ENCODE data around the gene ITPKB. TPM values are rescaled to one million over a fixed set of nuclear protein-coding genes. Genes with fewer than 3 reads are reported as not detected.
A peak's percentile ranks its signal among the peaks of the same experiment; 100 is the strongest.

The ITPKB gene
- total and polyA plus RNA-seq, 11 donors: 6.2 to 33.7 (median 17.8) TPM

DNA sequence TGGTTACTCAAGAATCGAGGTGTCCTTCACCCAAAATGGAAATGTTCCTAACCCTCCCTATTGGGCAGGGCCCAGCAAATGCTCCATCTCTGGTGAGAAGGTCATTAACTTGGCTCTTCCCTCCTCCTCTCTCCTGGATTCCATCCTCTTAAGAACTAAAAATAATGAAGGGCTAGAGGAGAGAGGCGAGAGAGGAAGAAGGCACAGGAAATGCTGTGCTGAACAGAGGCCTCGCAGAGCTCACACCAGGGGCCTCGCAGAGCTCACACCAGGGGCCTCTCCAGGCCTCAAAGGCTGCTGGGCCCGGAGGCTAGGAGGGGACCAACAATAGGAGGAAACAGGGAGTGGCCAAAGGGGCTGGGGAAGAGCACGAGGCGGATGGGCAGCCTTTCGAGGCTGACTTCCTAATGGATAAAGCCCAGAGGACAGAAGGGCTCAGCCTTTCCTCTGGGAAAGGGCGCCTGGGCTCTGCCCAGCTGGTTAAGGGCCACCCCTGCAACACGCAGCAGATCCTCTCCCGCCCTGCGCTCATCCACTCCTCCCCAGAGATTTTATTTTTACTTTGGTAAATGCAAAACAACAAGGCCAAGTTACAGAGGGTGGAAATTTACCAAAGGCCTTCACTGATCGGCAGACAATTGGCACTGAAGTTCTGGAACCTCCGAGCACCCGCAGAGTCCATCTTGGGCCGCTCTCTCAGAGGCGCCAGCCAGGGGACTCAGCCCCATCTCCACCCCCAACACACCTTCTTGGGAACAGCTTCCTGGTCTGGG is 78.5 kb downstream of the ITPKB start:
- Histone ChIP-seq H3K4me3 (no peak overlapping the region), H3K36me3 (no peaks in the 10 kb centered on the region), H3K4me1 (peaks cover 0 to 100% (median 93%) of the 10 kb centered on the region in 12 donors), H3K27ac (peak overlapping the region in 10 of 12 donors; percentile 61 to 95 (median 89)), H3K27me3 (no peaks in the 10 kb centered on the region), H3K9me3 (no peaks in the 10 kb centered on the region)
- intact Hi-C loops (cut with DNase I): loop anchor here in 4 of 10 donors (5.0 kb wide), 1 partner anchor 77 kb away; the partner anchor contains the start of gene ITPKB (in 4 of the 4)
- TF ChIP-seq, protein P1, sequence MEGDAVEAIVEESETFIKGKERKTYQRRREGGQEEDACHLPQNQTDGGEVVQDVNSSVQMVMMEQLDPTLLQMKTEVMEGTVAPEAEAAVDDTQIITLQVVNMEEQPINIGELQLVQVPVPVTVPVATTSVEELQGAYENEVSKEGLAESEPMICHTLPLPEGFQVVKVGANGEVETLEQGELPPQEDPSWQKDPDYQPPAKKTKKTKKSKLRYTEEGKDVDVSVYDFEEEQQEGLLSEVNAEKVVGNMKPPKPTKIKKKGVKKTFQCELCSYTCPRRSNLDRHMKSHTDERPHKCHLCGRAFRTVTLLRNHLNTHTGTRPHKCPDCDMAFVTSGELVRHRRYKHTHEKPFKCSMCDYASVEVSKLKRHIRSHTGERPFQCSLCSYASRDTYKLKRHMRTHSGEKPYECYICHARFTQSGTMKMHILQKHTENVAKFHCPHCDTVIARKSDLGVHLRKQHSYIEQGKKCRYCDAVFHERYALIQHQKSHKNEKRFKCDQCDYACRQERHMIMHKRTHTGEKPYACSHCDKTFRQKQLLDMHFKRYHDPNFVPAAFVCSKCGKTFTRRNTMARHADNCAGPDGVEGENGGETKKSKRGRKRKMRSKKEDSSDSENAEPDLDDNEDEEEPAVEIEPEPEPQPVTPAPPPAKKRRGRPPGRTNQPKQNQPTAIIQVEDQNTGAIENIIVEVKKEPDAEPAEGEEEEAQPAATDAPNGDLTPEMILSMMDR (IDR thresholded peaks at IDR 0.05): peak in 1 of 12 donors; percentile 7
- peak in 1 of 2 donors; percentile 16 for TF ChIP-seq POLR2A (IDR thresholded peaks at IDR 0.05)
- ATAC-seq (peak; percentile 49 to 78 (median 61)), DNase-seq (peak; percentile 74 to 78 (median 77))
- WGBS, 4 donors: 27 to 45% (median 39%) methylated on average over 17 of the region's 17 CpGs

DNA sequence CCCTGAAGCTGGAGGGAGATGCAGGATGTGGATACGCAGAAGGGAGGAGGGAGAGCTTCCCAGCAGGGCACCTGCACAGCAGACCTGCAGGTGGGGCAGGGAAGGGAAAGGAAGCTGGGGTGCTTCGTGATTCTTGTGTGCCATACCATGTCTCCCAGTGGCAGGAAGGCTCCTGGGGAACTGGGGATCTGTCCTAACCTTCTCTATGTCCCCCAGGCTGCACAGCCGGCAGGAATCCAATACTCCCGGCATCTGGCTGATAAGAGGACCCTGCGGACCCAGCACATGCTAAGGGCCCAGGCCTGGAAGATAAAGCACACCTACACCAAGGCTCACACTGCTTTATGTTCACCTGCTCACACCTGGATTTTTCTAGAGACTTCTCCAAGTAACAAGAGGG is 79.4 kb downstream of the ITPKB start:
- 46 to 73% (median 54%) methylated on average over 4 to 5 of the region's 5 CpGs for WGBS, 4 donors
- Histone ChIP-seq H3K27ac (peak overlapping the region in 10 of 12 donors; percentile 61 to 95 (median 89)), H3K9me3 (no peaks in the 10 kb centered on the region), H3K27me3 (no peaks in the 10 kb centered on the region), H3K4me1 (peaks cover 0 to 100% (median 93%) of the 10 kb centered on the region in 12 donors), H3K4me3 (no peak overlapping the region), H3K36me3 (no peaks in the 10 kb centered on the region)
- intact Hi-C loops (cut with DNase I): loop anchor here in 6 of 10 donors (5.0 kb wide), 2 partner anchors 73 to 78 kb away; partner anchors contain the start of gene ITPKB (in 5 of the 6)
- no peak for ATAC-seq
- DNase-seq: peak in 3 of 5 donors; percentile 21 to 49 (median 28)
- TF ChIP-seq POLR2A (IDR thresholded peaks at IDR 0.05): no peak
- TF ChIP-seq, protein P1 (IDR thresholded peaks at IDR 0.05): no peak

GRCh38 chr1:226659136-226659535 is 79.9 kb downstream of the ITPKB start:
- peaks cover 0 to 100% (median 93%) of the 10 kb centered on the region in 12 donors for H3K4me1 ChIP-seq
- intact Hi-C loops (cut with DNase I): loop anchor here in 2 of 10 donors (5.0 kb wide), 2 partner anchors 73 to 78 kb away; partner anchors contain the start of gene ITPKB (in 1 of the 2)
- WGBS, 4 donors: 84 to 94% (median 87%) methylated on average over 3 to 5 of the region's 5 CpGs

More at GRCh38 chr1:226659136-226659535, 79.9 kb downstream of the ITPKB start:
- H3K27ac ChIP-seq: peak overlapping the region in 10 of 12 donors; percentile 9 to 95 (median 89)
- H3K36me3 ChIP-seq: no peaks in the 10 kb centered on the region
- H3K27me3 ChIP-seq: no peaks in the 10 kb centered on the region
- no peaks in the 10 kb centered on the region for H3K9me3 ChIP-seq
- no peak for TF ChIP-seq POLR2A (IDR thresholded peaks at IDR 0.05)
- TF ChIP-seq, protein P1 (IDR thresholded peaks at IDR 0.05): no peak
- H3K4me3 ChIP-seq: no peak overlapping the region
- DNase-seq (peak in 1 of 5 donors; percentile 23), ATAC-seq (no peak)

All from heart left ventricle (tissue), 16 donors.